Measurements from ENCODE around the gene ATXN7. TPM values are rescaled to one million over a fixed set of nuclear protein-coding genes. Genes with fewer than 3 reads are reported as not detected.

The ATXN7 gene
- total and polyA plus RNA-seq, 8 donors = 7.3 to 40.4 (median 25.2) TPM

GRCh38 chr3:63966871-63967270 lies 103.2 kb downstream of the ATXN7 start:
- intact Hi-C loops (cut with DNase I) = no loop called here
- WGBS, 2 donors = 25 to 29% methylated on average over 1 of the region's 1 CpG
- no peaks in the 10 kb centered on the region for H3K9me3 ChIP-seq
- DNase-seq = no peak
- peaks cover 41 to 82% (median 70%) of the 10 kb centered on the region in 3 donors for H3K4me1 ChIP-seq
- H3K4me3 ChIP-seq = no peak overlapping the region
- peak overlapping the region; percentile 33 to 90 (median 84) for H3K27ac ChIP-seq
- no peaks in the 10 kb centered on the region for H3K36me3 ChIP-seq
- TF ChIP-seq CTCF (IDR thresholded peaks at IDR 0.05) = no peak
- no peak for FAIRE-seq
- no peaks in the 10 kb centered on the region for H3K27me3 ChIP-seq
- peak in 2 of 4 donors; percentile 13 to 29 for ATAC-seq

GRCh38 chr3:63967675-63968611 lies 104.3 kb downstream of the ATXN7 start:
- peak overlapping the region; percentile 33 to 90 (median 84) for H3K27ac ChIP-seq
- H3K9me3 ChIP-seq = no peaks in the 10 kb centered on the region
- DNase-seq = peak in 5 of 6 donors; percentile 51 to 68 (median 57)
- FAIRE-seq = peak; percentile 9
- H3K4me1 ChIP-seq = peaks cover 41 to 90% (median 78%) of the 10 kb centered on the region in 3 donors
- no peaks in the 10 kb centered on the region for H3K27me3 ChIP-seq
- no peak for TF ChIP-seq CTCF (IDR thresholded peaks at IDR 0.05)
- peak; percentile 71 to 78 (median 72) for ATAC-seq
- H3K4me3 ChIP-seq = peak overlapping the region; percentile 0 to 41 (median 23)
- 2 to 3% methylated on average over 11 of the region's 11 CpGs for WGBS, 2 donors
- intact Hi-C loops (cut with DNase I) = no loop called here
- no peaks in the 10 kb centered on the region for H3K36me3 ChIP-seq

GRCh38 chr3:63968612-63969350 lies 105.1 kb downstream of the ATXN7 start:
- ATAC-seq (no peak), DNase-seq (no peak), FAIRE-seq (no peak)
- intact Hi-C loops (cut with DNase I) = no loop called here
- no peaks in the 10 kb centered on the region for H3K9me3 ChIP-seq
- no peak for TF ChIP-seq CTCF (IDR thresholded peaks at IDR 0.05)
- H3K4me3 ChIP-seq = peak overlapping the region in 3 of 4 donors; percentile 19 to 41 (median 27)
- no peaks in the 10 kb centered on the region for H3K27me3 ChIP-seq
- H3K36me3 ChIP-seq = no peaks in the 10 kb centered on the region
- 7 to 11% methylated on average over 3 of the region's 3 CpGs for WGBS, 2 donors
- peaks cover 41 to 92% (median 83%) of the 10 kb centered on the region in 3 donors for H3K4me1 ChIP-seq
- H3K27ac ChIP-seq = peak overlapping the region; percentile 33 to 90 (median 84)

- 7 to 10% methylated on average over 2 of the region's 2 CpGs for WGBS, 2 donors
- no peak for FAIRE-seq
- DNase-seq = no peak
- Histone ChIP-seq H3K27ac (peak overlapping the region in 3 of 4 donors; percentile 83 to 90 (median 86)), H3K36me3 (no peaks in the 10 kb centered on the region), H3K27me3 (no peaks in the 10 kb centered on the region), H3K4me3 (peak overlapping the region in 2 of 4 donors; percentile 4 to 27), H3K4me1 (peaks cover 34 to 92% (median 83%) of the 10 kb centered on the region in 3 donors), H3K9me3 (no peaks in the 10 kb centered on the region)
- intact Hi-C loops (cut with DNase I) = no loop called here
- ATAC-seq = no peak
- TF ChIP-seq CTCF (IDR thresholded peaks at IDR 0.05) = no peak
Measured at GRCh38 chr3:63969876-63970275, 106.2 kb downstream of the ATXN7 start.
